ENCODE data around the gene NUBPL.

The NUBPL gene

GRCh38 chr14:31659278-31659677, 98.1 kb downstream of the NUBPL start:
- DNase-seq (ENCODE audit: low read depth in 2 of 2): no peak
- no peak for TF ChIP-seq CTCF (IDR thresholded peaks at IDR 0.05; ENCODE audit: low read depth, low read length)
- H3K4me3 ChIP-seq (replicated peaks in 1 of 2; ENCODE audit: low read depth in 2 of 2, low read length in 2 of 2): no peak overlapping the region

- H3K4me3 ChIP-seq (replicated peaks in 1 of 2; ENCODE audit: low read depth in 2 of 2, low read length in 2 of 2): no peak overlapping the region
- DNase-seq (ENCODE audit: low read depth in 2 of 2): no peak
- no peak for TF ChIP-seq CTCF (IDR thresholded peaks at IDR 0.05; ENCODE audit: low read depth, low read length)
Measured at GRCh38 chr14:31660191-31660590, 99.0 kb downstream of the NUBPL start.

GRCh38 chr14:31660728-31661127, 99.5 kb downstream of the NUBPL start:
- no peak for DNase-seq (ENCODE audit: low read depth in 2 of 2)
- TF ChIP-seq CTCF (IDR thresholded peaks at IDR 0.05; ENCODE audit: low read depth, low read length): no peak
- no peak overlapping the region for H3K4me3 ChIP-seq (replicated peaks in 1 of 2; ENCODE audit: low read depth in 2 of 2, low read length in 2 of 2)

GRCh38 chr14:31668348-31668747, 107.1 kb downstream of the NUBPL start:
- TF ChIP-seq CTCF (IDR thresholded peaks at IDR 0.05; ENCODE audit: low read depth, low read length): no peak
- no peak for DNase-seq (ENCODE audit: low read depth in 2 of 2)
- H3K4me3 ChIP-seq (replicated peaks in 1 of 2; ENCODE audit: low read depth in 2 of 2, low read length in 2 of 2): no peak overlapping the region

- no peak overlapping the region for H3K4me3 ChIP-seq (replicated peaks in 1 of 2; ENCODE audit: low read depth in 2 of 2, low read length in 2 of 2)
- DNase-seq (ENCODE audit: low read depth in 2 of 2): no peak
- TF ChIP-seq CTCF (IDR thresholded peaks at IDR 0.05; ENCODE audit: low read depth, low read length): no peak
Measured at GRCh38 chr14:31672709-31673108, 111.5 kb downstream of the NUBPL start.

- H3K4me3 ChIP-seq (replicated peaks in 1 of 2; ENCODE audit: low read depth in 2 of 2, low read length in 2 of 2): no peak overlapping the region
- no peak for DNase-seq (ENCODE audit: low read depth in 2 of 2)
- TF ChIP-seq CTCF (IDR thresholded peaks at IDR 0.05; ENCODE audit: low read depth, low read length): no peak
Measured at GRCh38 chr14:31677052-31677451, 115.8 kb downstream of the NUBPL start.

GRCh38 chr14:31677630-31678029, 116.4 kb downstream of the NUBPL start:
- no peak for DNase-seq (ENCODE audit: low read depth in 2 of 2)
- TF ChIP-seq CTCF (IDR thresholded peaks at IDR 0.05; ENCODE audit: low read depth, low read length): no peak
- no peak overlapping the region for H3K4me3 ChIP-seq (replicated peaks in 1 of 2; ENCODE audit: low read depth in 2 of 2, low read length in 2 of 2)
